GM21528 (cell line): ENCODE results near the gene CDC73.
A peak's percentile ranks its signal among the peaks of the same experiment; 100 is the strongest.
"Not testable (repeated sequence)": the region's sequence is repeated elsewhere in the genome, so short reads cannot be mapped to it uniquely, and the experiment has no call there.

Experiments
- ATAC-seq: cut with Tn5 transposase; IDR thresholded peaks from one replicate; pipeline ENCODE4 v1.9.1; 2021; ENCODE audit warnings: mild to moderate bottlenecking, moderate library complexity; ENCODE audit not compliant: unreplicated experiment, low FRiP score

Gene CDC73

GRCh38 chr1:193176113-193176512 lies 54.3 kb downstream of the CDC73 start:
- no peak for ATAC-seq

DNA sequence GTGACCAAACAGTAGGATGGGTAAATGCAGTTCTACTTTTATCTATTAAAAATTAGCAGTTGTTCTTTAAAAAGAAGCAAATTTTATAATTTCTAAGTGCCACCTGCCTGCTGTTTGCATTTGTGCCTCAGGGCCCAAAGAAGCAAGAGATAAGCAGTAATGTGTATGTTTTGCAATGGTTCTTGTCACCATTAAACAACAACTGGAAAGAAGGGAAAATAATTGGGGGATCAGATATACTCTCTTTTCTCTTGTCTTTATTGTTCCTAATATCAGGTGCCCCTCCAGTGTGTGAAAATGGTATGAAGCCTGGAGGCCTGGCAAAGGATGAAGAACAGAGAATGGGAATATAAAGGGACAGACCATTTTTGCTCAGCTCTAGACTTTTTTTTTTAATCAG lies 55.0 kb downstream of the CDC73 start:
- ATAC-seq, result no peak

GRCh38 chr1:193179094-193179493 lies 57.3 kb downstream of the CDC73 start:
- ATAC-seq, result no peak

DNA sequence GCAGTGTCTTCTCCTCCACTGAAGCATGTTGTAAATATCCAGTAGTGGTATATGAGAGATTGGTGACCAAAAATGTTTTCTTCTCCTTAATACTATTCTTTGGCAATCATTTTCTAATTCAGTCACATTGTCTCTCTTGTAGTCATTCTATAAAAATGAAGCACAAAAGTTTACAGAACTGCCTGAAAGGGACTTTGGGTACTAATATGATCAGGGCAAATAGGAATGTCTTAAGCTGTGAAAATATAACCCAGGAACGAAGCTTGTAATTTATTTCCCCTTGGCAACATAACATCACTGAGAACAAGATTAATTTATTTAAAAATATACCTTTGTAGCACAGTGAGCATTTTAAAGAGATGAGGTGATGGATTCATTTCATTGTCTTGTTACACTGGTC lies 59.7 kb downstream of the CDC73 start:
- ATAC-seq, result no peak

- no peak for ATAC-seq
Measured at GRCh38 chr1:193181985-193182384, 60.2 kb downstream of the CDC73 start.

DNA sequence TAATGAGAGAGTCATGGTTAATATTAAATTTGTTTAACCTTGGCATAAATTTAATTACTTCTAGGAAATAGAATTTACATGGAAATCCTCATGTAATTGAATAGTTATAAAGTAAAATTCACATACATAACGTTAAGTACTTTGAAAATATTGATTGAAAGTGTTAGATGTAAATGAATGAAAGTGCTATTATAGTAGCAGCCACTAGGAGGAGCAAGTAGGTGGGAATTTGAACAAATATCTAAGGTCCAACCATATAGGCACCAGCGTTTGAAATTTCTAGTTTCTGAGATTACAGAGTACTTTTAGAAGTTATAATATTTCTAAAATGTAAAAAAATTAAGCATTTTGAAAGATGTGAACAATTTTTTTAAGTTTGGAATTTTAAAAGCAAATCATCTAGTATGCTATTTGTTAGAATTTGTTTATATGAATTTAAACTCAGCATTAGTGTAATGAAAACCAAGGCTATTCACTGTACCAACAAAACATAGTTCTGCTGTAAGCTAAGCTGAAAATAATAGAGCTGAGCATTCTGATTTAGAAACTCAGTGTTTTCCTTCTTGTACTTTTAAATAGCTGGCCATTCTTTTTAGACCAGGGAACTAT lies 61.3 kb downstream of the CDC73 start:
- peak; percentile 64 for ATAC-seq

DNA sequence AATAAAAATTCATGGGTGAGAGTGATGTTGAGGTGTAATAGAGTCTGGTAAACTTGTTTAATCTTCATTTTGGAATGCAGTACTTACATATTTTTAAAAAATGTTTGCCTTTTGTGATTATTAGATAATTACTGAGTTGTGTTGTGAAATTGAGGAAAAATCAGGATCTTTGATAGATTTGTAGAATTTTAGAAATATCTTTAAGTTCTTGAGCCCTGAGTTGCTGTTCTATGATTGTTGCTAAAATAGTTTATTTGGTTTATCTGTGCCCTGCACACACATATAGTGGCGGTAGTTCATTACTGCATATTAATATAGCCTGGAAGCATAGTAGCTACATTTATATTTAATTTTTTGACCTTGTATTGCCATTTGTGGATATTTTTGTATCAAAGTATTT lies 62.9 kb downstream of the CDC73 start:
- no peak for ATAC-seq

- ATAC-seq, result no peak
Measured at GRCh38 chr1:193185211-193185610, 63.4 kb downstream of the CDC73 start.

- no peak for ATAC-seq
Measured at GRCh38 chr1:193185901-193186731, 64.3 kb downstream of the CDC73 start, which contains the start of gene B3GALT2. TSS of gene B3GALT2 (minus strand) at chr1:193186613. CDS start at chr1:193181562, 5,051 bp downstream.

DNA sequence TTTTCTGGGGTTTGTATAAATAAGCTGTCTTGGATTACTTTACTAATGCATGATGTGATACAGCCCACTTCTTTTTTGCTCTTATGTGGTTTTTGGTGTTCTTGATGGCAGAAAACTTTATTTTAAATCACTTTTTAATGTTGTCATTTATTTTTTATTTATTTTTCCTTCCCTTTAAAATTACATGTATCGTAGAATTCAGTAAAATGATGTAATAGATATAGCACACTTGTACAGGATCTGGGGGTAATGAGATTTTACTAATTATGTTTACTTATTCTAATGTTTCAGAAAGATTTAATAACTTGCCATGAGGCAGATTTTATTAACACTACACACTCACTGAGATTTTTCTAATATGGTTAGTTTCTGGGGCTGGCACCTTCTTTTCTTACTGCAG lies 65.3 kb downstream of the CDC73 start:
- no peak for ATAC-seq

GRCh38 chr1:193188915-193189314 lies 67.1 kb downstream of the CDC73 start:
- ATAC-seq, result not testable (repeated sequence)

DNA sequence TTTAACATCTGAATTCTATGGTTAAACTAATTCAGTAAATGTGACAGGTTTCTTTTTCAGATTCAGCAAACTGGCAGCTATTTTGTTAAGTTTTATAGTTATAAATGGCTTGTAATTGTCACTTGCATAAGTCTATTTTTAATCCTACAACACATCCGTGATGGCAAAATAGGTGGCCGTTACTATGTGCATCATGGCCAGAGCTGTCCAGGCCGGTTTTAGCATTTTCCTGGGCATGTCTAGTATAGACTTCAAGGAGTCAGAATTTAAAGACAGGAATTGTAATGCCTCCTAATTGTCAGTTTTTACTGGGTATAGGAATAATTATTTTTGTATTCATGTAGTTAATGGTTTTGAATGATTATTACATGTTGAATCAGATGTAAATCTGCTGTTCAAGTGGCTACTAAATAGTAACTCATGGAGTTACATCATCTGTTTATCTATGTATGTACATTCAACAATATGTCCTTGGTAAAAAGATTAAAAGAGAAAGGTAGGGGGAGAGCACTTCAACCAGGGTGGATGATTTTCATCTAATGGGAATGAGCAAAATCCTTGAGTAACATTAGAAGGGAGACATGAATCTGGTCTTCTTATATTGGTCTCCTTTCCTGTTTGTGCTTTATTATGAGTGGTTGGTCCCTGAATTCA lies 67.7 kb downstream of the CDC73 start:
- no peak for ATAC-seq

DNA sequence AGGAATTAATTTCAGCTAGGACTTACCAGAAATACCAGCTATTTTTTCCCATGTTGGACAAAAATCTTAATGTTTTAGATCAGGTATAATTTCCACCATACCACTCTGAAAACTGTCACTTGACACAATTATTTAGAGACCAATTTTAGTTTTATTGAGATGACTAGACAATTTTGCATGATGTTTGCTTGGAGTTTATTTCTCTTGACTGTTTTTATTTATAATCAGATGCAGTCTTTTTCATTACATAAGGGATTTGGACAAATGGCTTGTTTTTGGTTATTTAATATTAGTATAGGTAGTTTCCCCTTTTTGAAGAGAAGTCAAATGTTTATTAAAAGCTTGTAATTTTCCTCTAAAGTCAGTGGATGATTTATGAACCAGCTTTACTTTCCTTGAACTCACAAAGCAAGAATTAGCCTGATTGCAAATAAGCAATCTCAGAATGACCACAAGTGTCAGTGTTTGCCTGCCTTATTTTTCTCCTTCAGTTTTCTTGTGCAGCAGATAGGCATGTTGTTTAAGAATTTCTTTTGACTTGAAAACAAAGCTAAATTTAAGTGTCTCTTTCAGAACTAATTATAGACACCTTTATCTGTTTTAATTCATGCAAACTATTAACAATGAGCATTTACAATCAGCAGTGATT lies 68.4 kb downstream of the CDC73 start:
- ATAC-seq, result no peak

DNA sequence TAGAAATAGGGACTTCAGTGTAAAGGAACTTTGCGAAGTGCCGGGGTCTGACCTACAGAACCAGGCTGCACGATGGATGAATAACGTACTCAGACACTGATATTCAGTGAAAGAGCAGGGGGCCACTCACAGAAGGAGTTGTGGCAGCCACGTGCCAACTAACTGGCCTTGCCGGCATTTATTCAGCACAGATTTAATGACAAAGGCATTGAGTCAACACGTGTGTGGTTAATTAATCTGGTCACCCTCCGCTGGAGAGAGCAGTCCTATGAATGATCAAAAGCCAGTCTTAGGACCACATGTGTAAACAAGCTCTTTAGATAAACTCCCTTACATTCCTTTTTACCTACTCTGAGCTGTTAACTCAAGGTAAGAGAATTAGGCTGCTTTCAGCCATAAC lies 70.8 kb downstream of the CDC73 start:
- ATAC-seq, result no peak

- no peak for ATAC-seq
Measured at GRCh38 chr1:193199940-193200339, 78.1 kb downstream of the CDC73 start.

- no peak for ATAC-seq
Measured at GRCh38 chr1:193201021-193201420, 79.2 kb downstream of the CDC73 start.

DNA sequence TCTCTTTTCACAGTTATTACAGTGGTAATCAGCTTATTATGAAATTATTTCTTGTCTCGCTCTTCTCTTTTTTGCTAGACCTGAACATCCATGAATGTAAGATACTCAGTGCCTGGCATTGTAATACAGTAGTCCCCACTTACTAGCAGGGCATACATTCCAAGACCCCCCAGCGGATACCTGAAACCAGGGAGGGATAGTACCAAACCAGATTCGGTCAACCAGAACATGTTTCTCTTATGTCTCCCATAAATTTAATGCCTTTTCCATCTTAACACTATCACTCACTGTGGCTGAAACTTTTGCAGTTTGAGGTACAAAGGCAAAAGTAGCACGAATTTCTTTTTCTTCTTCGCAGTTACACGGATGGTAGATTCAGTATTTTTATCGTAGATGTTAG lies 89.2 kb downstream of the CDC73 start:
- no peak for ATAC-seq

DNA sequence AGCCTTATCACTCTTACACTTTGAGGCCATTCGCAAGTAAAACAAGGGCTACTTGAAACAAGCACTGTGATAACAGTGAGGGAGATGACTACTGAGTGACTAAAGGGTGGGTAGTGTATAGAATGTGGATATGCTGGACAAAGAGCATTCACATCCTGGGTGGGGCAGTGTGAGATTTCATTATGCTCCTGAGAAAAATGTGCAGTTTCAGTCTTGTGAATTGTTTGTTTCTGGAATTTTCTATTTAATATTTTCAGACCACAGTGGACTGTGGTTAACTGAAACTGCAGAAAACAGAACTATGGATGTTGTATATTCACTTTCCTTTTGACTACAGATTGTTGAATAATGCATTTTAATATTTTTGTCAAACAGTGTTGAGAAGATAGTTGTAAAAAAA lies 89.7 kb downstream of the CDC73 start:
- peak; percentile 81 for ATAC-seq

GRCh38 chr1:193212637-193213036 lies 90.8 kb downstream of the CDC73 start:
- no peak for ATAC-seq

- ATAC-seq, result no peak
Measured at GRCh38 chr1:193213998-193214397, 92.2 kb downstream of the CDC73 start.

DNA sequence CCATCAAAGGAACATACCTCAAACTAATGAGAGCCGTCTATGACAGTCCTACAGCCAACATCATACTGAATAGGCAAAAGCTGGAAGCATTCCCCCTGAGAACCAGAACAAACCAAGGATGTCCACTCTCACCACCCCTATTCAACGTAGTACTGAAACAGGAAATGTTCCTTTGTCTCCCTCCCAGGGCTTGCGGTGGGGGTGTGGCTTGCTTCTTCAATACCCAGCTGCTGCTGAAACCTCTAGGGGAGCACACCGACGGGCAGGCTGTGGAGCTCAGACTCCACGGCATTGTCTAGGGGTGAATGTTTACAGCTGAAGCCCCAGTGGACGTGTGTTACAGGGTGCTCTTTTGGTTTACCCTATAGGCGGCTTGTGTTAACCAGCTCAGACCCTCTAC lies 95.1 kb downstream of the CDC73 start:
- no peak for ATAC-seq
